Measurements from ENCODE around the gene UBE2L5.

DNA sequence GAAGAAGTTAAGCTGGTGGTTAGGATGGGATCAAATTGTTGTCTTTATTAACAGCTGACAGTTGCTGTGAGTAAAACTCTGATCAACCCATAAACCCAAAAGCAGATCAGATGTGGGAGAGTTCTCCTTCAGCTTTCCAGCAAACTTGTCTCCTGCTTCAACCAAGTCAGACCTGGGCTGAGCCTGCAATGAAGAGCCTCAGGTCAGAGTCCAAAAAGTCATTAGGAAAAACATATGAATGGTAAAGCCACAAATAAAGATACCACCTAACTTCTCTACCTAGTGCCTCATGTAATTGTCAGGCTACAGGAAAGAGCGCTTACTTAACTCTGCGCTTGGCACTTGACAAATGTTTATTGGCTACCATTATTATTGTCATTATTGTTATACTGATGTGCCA lies 21.9 kb upstream of the UBE2L5 start:
- TF ChIP-seq CTCF (IDR thresholded peaks at IDR 0.05): no peak
- no peak for TF ChIP-seq POLR2A (IDR thresholded peaks at IDR 0.05)

All from heart left ventricle (tissue), 13 donors.